HG03469 (cell line): ENCODE measurements around the gene DENND4B.

Experiments
- ATAC-seq: cut with Tn5 transposase; IDR thresholded peaks from one replicate; pipeline ENCODE4 v1.9.1; 2021; ENCODE audit warnings: mild to moderate bottlenecking, moderate library complexity, moderate number of reproducible peaks; ENCODE audit not compliant: unreplicated experiment

The DENND4B gene

DNA sequence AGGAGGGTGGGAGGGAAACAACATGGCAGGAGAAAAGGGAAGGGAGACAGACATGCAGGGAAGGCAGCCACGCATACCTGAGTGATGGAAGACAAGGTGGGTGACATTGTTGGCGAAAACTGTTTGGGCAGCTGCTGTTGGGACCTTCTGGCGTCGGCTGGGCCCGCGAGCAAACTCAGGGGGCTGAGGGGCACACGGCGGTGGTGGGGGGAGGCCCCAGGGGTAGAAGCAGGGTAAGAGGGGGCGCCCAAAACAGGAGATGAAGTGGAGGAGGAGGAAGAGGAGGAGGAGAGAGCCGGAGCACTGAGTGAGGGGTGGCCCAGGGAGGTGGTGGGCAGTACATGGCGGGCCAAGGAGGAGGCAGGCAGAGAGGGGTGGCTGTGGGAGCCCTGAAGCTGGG lies 4.7 kb upstream of the DENND4B start:
- ATAC-seq = no peak

DNA sequence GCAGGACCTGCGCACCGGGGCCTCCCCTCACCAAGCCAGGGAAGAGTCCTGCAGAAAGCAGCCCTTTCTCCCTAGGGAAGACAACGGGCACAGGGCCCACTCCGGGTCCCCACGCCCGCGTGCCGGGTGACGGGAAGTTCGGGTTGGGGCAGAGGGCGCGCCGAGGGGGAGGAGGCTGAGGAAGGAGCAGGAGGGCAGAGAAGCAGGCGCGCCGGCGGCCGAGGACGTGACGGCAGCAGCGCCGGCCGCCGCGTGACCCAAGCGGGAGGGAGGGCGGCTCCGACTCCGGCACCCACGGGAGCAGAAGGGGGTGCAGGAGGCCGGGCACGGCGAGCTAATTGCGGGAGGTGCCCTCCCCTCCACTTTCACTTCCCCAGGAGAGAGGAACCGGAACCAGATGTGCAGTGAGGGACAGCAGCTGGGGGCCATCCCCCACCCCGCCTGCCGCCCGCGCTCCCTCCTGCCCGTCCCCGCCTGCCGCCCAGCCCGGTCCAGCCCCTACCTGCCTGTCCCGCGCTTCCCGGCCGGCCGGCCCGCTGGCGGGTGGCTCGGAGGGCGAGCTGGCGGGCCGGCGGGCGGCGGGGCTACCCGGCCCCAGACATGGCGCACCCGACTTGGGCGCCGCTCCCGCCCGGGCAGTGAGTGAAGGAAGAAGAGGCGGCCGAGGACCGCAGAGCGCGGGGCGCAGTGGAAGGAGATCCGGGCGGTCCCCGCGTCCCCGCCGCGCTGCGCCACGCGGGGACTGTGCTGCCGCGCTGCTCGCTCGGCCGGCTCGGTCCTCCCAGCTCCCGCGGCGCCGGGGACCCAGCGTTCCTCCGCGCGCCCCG lies 510 bp downstream of the DENND4B start:
- ATAC-seq = peak; percentile 41

DNA sequence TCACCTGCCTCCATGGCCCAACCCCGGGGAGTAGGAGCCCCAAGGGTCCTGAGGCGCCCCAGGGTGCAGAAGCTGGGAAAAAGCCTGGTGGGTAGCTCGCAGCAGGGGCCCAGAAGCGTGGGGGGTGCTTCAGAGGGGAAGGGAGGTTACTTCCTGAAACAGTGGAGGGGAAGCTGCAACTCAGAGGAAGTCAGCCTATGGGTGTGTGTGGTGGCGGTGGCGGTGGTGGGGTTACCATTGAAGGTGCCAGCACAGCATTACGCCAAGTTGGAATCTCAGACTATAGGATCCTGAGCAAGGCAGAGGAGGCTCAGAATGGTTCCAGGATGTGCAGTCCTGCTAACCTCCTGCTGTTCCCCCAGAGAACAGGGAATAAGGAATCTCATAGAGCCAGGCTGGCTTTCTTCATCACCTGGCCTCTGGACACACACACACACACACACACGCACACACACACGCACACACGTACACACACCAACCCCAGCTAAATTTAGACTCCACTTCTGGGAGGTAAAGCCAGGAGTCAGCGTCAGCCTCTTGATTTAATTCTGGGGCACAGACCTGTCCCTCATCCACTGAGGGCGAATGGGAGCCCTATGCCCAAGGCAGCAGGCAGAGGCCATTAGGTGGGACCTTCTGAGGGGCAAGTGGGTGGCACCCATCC lies 1.3 kb downstream of the DENND4B start:
- no peak for ATAC-seq

DNA sequence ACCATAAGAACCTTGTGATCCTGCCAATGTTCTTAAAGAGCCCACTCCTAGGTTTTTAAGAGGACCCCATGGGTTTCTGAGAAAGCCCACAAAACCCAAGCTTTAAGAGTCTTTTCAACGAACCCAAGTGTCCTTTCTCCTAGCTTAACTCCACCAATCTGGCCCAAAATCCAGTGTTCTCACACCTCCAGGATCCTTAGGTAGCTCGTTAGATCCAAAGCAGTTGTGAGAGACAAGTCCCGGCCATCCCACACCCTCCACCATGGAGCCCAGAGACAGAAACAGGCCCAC lies 1.7 kb downstream of the DENND4B start:
- no peak for ATAC-seq

DNA sequence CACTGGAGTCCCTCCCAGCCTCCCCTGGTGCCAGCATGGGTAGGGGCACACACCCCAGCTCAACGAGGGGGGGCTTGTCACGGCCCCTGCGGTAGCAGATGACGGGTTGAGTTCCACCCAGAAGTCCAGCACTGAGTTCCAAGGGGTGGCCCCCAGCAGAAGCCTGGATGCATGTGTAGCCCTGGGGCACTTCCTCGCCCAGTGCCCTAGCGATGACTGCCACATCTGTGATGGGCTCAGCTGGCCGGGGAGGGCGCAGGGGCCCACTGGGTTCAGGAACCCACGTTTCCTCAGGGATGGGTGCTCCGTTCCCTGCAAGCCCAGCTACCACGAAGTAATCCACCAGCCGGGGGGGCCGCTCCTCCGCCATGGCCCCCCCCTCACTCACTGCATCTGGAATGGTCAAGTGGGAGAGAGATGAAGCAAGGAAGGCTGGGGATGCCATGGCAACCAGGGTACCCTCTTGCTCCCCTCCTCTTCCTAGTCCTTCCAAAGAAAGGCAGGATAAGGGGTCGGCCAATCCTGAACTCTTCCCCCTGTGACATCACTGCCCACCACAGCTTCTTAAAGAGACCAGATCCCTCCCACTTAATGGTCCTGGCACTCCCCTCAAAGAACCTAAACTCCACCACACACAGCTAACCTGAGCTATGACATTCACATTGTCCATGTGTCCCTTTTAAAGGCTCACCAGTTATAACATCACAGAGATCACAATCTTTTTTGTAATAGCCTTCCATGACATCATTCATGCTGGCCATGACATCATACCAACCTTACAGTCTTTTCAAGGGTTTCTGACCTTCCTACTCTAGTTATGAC lies 2.3 kb downstream of the DENND4B start:
- no peak for ATAC-seq

DNA sequence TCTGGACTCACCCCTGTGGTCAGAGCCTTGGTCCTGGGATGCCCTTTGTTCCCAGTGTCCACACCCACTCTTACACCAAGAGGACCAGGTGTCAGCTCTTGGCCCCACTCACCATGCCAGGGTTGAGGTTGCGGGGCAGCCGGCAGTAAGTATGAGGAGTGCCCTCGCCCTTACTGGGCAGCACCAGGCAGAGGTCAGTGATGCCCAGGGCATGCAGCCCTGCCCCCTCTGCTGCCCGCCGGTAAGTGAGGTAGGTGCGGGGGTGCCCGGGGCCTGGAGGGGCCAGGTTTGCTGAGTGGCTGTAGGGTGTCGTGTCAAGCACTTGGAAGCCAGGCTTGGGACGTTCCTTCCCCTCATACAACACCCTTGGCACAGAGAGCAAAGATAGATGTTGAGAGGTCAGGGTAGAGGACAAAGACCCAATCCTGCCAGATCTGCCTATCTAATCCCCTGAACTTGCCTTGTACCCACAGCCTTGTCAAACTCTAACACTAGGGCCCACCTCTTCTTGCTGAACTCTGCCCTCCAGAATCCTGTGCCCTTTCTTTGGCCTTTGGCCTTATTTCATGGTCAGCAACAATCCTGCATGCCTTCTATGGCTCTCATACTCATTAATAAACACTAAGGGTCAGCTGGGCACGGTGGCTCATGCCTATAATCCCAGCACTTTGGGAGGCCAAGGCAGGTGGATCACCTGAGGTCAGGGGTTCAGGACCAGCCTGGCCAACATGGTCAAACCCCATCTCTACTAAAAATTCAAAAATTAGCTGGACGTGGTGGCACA lies 3.6 kb downstream of the DENND4B start:
- no peak for ATAC-seq

DNA sequence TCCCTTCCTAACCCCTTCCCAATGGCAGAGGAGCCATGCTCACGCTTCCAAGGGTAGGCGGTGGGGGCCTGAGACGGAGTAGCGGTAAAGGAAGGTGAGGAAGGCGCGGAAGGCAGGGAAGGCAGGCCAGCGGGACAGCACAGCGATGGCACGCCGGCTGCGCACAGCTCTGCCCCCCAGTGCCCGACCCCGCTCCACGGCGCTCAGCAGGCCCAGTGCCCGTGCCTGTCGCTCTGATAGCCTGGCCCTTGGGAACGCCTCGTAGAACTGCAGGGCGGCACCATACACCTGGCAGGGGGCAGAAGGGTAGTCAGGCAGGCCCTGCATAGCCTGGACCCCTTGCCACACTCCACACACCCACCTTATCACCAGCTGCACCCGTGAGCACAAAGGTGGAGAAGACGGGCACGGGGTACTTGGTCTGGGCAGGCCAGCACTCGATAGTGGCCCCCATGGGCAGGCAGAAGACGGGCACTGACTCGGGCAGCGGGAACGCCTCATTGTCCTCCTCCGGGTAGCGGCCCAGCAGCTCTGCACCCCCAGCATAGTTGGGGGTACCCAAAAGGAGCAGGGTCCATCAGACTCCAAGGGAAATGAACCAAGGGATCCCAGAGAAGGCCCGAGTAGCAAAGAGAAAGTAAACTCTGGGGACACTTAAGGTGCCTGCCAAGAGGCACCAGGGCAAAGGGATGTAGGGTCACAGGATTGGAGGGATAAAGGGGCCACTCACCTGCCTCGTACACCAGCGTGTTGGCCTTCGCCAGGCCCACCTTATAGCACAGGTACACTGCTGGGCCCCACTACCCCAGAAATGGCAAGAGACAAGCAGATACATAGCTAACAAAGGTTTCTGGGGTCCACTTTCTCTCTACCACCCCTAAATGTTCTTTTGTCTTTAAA lies 4.4 kb downstream of the DENND4B start:
- ATAC-seq = no peak

DNA sequence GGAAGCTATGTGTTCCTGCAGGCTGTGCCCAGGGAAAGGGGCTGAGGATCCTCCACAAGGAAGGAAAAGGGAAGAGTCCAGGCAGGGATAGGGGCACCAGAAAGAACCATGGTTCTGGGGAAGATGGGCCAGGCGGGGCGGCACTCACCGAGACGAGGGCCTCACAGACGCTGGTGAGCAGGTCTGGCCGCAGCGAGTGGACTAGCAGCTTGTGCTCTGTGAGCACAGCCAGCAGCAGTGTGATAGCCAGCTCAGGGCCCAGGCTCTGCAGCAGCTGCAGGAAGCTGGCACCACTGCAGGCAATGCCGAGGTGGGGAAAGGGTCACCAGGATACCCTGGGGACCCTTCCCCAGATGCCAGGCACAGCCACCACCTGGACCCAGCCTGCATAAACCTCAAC lies 5.8 kb downstream of the DENND4B start:
- ATAC-seq = no peak

DNA sequence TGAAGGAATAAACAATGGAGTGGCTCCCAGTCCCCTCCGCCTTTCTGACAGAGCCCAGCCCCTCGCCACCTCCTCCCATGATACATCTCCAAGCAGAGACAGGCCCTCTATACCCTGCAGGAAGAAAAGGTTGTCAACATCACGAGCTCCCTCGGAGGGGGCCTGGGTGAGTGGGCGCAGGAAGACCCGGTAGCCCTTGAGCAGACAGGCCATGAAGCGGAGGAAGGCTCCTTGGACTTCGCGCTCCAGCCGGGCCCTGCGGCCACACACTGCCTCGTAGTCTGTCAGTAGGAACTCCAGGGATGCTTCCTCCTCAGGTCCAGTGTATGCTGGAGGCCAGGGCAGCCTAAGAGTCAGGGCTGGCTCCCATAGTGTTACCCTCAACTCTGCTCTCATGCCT lies 7.0 kb downstream of the DENND4B start:
- ATAC-seq = no peak

DNA sequence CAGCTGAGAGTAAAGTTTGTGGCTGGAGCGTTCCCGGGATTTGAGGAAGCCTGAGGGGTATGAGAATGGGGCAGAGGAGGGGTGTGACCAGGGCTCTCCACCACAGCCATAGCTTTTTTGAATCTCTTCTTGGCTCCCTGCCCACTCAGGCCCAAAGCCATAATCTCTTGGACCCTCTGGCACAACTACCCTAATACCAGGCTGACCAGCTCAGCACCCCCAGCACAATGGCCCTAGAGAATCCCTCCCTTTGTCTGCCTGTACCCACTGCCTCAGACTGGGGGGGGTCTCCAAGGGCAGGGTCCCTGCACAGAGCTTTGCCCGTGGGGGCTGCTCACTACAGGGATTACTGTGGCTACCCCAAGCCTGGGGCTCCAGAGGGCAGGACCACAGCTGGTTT lies 7.5 kb downstream of the DENND4B start:
- no peak for ATAC-seq

DNA sequence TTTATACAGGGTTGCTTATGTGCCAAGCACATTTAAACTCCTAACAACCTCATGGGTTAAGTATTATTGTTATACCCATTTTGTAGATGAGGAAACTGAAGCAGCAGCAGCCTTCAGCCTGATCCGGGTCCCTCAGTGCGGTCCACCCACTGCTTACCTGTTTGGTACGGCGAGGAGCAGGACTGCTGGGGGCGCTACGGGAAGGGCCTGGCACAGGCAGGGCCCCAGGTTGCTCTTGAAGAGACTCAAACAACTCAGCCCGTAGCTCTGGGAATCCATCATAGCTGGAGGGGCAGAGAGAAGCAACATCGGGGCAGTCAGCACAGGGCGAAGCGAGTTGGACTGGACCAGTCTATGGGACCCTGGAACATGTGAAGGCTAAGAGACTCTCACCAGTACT lies 9.2 kb downstream of the DENND4B start:
- ATAC-seq = no peak

DNA sequence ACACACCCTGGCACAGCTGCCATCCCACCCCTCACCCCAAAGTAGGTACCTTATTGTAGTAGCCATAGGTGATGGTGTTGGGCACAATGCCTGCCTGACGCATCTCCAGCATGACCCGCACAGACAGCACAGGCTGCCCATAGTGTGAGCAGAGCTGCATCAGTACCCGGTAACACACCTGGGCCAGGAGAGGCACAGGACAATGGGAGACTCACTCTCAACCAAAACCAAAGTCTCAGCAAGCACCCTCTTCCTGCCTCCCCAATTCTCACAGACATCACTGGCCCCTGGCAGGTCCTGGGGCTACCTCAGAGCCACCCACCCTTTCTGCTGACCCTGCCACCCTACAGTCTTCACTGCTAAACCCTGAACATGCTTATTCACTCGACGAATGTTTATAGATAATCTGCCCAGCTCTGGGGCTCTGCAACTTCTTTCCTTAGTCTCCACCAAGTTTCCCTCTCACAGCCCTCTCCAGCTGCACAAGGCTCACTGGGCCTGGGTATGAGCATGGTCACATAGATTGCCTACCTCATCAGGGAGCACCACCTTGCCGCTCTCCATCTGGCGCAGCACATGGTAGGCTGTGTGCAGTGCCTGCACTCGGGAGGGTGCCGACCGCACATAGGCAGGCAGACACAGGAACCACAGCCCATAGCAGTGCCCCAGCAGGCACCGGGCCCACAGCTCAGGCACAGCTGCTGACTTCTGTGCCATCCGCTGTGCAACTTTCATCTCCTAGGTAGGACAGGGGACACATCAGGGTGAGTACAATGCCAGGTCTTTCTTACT lies 10.3 kb downstream of the DENND4B start:
- no peak for ATAC-seq

DNA sequence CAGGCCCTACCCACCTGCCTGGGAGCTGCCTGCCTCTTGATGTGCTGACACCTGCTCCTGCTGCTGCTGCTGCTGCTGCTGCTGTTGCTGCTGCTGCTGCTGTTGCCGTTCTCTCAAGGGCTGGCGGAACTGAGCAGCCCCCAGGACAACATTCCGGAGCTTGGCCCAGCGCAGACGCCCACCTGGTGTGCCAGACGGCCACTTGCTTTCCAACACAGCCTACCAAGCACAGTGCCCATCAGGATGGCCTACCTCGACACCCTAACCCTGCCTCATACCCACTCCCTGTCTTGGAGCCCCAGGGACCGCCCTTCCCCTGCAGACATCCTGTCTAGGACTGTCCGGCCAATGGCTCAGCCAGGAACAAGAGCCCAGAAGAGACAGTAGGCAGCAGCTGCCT lies 11.8 kb downstream of the DENND4B start:
- no peak for ATAC-seq

DNA sequence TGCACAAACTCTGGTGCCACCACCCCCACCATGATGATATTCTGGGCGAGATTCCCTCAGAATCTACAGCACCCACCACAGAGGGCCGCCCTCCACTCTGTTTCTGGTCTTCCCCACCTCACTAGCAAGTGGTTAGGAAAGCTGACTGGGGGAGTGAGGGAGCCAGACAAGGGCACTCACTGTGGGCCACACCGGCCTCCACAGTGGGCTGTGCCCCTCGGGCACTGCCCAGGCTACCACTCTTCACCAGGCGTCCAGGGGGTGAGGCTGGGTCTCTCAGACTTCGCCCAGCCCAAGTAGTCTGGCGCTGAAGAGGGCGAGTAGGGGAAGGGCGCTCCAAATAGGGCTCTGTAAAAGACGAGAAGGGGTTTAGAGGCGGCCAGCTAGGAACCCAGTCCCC lies 12.6 kb downstream of the DENND4B start:
- ATAC-seq = no peak

DNA sequence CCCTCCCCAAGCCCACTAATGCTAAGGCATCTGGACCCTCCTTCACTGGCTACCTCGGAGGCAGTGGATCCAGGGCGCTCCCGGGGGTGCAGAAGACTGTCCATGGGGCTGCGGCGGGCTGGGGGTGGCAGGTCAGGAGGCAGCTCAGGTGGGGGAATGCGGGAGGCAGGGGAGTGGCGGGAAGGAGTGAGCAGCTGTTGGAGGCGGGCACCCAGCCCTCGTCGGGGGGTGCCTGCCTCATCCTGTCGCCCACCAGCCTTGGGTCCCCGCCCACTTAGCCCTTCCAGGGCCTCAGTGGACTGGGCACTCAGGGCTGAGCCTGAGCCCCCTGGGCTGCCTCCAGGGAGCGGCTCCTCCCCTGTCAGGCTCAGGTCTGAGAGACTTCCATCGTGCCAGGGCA lies 13.1 kb downstream of the DENND4B start:
- ATAC-seq = no peak

DNA sequence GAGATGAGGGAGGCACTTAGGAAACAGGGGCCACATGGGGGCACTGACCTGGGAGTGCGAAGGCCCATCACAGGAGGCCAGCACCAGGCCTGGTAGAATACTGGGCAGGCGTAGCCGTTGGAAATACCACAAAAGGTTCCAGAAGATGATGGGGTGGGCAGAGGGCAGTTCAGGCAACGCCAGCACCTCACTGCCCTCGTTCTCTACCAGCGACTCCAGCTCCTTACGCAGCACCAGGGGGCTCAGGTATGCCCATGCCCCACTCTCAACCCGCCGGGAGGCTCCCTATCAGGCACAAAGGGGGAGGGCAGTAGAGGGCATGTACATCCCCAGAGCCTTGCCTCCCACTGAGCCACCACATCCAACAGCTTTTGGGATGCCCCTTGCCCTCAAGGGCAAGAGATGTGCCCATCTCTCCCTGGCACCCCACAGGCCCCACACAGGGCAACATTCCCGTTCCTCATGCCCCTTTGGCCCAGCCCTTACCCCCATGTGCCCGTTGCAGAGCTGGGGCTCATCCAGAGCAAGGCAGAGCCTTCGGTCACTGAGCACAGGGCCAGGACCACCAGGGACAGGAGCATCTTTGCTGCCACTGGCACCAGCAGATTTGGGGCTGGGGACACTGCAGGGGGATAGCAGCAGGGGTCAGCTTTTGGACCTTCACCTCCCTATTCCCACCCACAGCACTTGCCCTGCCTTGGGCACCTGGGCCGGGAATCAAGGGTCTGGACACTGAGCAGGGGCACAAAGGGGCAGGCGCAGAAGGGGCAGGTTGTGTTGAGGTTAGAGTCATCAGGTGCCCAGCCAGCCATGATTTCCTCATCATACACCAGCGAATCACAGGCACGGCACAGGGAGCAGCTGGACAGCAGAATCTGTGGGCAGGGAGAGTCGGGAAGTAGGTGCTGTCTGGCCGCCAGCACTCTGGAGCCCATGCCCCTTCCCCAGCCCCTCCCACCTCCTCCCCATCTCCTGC lies 14.1 kb downstream of the DENND4B start:
- ATAC-seq = no peak

DNA sequence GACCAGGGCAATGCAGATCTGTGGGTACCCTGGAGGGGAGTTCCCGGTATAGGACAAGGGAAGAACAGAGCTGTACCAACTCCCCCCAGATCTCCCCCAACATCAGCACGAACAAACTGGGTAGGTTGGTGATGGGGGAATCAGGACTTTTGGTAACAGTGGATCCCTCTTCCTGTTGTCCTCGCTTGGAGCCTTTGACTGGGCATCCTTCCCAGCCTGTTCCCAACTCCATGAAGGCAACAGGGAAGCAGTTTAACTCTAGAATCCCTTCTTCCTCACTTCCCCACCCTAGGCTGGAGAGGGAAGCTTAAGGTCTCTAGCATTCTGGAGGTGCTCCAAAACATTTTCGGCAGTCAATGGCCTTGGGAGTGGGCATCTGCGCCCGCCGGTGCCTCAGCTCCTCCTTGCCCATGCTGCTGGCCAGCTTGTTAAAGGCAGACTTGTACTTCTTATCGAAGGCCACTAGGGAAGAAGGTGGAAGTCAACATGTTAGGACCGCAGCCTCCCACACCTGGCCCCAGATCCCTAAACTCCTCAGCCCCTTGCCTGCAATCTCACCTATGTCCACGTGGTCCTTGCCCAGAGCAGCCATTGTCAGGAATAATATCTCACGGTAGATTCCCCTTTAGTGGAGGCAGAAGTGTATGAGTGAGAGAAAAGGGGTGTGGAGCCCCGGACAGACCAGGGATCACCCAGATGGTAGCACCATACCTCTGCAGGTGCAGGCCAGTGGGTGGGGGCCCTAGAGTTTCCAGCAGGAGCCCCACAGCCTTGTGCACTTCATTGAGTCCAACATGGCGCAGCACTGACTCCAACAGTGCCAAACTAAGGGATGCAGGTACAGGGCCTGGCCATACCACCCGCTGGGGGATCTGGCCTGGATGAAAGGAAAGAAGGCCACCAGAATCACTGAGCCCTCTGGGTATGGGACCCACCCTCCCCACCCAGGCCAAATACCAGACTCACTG lies 16.3 kb downstream of the DENND4B start:
- no peak for ATAC-seq
